CD4-positive, alpha-beta T cell treated with Interleukin-12 subunit alpha and Interleukin-12 subunit beta, for 1 hour (primary cell): ENCODE measurements around the gene SPIN1.
"Not testable (repeated sequence)": the region's sequence is repeated elsewhere in the genome, so short reads cannot be mapped to it uniquely, and the experiment has no call there.

Source experiments
- DNase-seq: peaks from one replicate; pipeline ENCODE4 v3.0.0-alpha.2; 2020

SPIN1 gene

DNA sequence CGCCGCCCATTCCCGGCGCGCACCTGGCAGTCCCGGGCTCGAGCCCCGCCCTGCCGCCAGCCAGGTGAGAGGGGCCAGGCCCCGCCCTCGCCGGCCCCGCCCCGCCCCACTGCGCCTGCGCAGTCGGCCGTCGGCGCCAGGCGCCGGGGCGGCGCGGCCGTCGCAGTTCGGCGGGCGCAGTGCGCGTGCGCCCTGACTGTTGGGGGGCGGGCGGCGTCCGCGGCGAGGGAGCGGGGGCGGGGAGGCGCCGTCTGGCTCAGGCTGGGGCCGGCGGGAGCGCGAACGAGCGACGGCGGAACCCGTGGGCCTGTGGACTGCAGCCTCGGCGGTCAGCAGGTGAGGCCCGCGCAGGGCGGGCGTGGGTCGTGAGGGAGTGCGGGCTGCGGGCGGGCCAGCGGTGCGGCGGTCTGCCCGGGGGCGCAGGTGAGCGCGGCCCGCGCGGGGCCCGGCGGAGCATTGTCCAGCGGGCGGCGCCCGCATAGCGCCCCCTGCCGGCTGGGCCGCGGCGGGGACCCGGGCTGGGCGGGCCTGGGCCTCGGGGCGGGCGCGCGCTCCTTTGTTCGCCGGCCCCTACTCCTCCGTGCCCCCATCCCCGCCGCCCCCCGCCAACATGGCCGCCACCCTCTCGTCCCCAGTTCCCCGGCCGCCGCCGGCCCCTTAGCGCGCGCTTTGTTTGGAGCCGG, at the start of gene SPIN1:
TSS of gene SPIN1 (plus strand) at position 242 of the 683 bp plus-strand sequence. CDS start 38,096 bp downstream, outside the sequence.
- peak; percentile 90 for DNase-seq

DNA sequence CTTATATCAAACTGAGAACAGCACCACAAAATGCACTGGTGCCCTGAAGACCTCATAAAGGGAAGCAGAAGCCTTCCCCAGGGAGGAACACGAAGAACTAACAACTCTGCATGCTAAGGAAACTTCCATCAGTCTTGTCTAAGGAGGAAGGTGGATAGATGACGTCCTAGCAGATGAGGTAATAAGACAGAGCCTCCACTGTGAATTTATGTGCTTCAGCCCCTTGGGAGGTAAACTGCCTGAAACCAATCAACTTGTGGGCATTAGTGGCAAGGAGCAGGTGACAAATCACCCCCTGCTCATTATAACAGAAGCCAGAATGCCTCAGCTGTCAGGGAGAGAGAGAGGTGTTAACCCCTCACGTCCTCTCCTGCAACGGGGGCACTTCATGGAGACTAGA, 48.9 kb upstream of the SPIN1 start:
- DNase-seq, result no peak

DNA sequence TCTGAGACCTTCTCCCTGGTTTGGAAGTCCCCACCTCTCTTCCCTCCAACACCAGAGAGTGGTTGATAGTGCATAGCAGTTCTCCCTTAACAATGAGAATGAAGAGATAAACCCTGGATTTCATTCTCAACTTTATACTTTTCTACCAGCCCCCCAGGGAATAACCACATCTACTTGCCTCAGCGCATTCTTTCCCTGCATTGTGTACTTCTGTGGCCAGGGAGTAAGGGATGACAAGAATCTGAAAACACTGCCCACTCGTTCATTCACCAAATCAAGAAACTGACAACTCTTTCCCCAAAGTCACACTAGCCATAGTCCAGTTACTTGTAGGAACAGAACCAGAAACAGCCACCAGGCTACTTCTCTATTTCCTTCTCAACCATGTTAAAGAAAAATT, 46.0 kb upstream of the SPIN1 start:
- DNase-seq, result no peak

DNA sequence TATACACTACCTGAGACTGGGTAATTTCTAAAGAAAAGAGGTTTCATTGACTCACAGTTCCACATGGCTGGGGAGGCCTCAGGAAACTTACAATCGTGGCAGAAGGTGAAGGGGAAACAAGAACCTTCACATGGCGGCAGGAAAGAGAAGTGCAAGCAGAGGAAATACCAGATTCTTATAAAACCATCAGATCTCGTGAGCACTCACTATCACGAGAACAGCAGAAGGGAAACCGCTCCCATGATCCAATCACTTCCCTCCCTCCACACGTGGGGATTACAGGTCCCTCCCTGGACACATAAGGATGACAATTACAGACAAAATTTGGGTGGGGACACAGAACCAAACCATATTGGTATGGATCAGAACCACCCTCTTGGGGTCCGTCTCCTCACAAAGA, 44.2 kb upstream of the SPIN1 start:
- no peak for DNase-seq

GRCh38 chr9:88350354-88350753, 37.9 kb upstream of the SPIN1 start:
- not testable (repeated sequence) for DNase-seq

DNA sequence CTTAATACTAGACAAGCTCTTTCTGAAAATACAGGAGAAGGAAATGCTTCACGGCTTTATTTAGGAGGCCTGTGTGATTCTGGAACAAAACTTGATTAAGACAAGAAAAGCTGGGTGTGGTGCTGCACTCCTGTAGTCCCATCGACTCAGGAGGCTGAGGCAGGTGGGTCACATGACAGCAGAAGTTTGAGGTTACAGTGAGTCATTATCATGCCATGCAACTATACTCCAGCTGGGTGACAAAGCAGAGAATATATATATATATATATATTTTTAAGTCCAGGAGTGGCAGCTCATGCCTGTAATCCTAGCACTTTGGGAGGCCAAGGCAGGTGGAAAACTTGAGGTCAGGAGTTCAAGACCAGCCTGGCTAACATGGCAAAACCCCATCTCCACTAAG, 33.1 kb upstream of the SPIN1 start:
- DNase-seq, result no peak

- DNase-seq, result not testable (repeated sequence)
These were observed 31.0 kb upstream of the SPIN1 start for GRCh38 chr9:88357250-88357649.

DNA sequence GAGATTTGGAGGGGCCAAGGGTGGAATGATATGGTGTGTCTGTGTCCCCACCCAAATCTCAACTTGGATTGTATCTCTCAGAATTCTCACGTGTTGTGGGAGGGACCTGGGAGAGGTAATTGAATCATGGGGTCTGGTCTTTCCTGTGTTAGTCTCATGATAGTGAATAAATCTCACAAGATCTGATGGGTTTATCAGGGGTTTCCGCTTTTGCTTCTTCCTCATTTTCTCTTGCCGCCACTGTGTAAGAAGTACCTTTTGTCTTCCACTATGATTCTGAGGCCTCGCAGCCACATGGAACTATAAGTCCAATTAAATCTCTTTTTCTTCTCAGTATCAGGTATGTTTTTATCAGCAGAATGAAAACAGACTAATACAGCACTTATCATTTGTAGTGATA, 29.5 kb upstream of the SPIN1 start:
- DNase-seq, result no peak

GRCh38 chr9:88359974-88360373, 28.3 kb upstream of the SPIN1 start:
- DNase-seq, result no peak

GRCh38 chr9:88362681-88363080, 25.6 kb upstream of the SPIN1 start:
- DNase-seq, result no peak

GRCh38 chr9:88363661-88364060, 24.6 kb upstream of the SPIN1 start:
- no peak for DNase-seq

DNA sequence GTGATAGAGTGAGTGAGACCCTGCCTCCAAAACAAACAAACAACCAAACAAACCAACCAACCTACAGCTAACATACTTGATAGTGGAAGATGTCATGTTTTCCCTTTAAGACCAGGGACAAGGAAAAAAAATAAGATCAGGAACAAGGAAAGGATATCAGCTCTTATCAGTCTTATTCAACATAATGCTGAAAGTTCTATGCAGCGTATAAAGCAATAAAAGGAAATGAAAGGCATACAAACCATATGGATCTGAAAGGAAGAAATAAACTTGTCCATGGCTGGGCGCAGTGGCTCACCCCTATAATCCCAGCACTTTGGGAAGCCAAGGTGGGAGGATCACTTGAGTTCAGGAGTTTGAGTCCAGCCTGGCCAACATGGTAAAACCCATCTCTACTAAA, 23.5 kb upstream of the SPIN1 start:
- no peak for DNase-seq

DNA sequence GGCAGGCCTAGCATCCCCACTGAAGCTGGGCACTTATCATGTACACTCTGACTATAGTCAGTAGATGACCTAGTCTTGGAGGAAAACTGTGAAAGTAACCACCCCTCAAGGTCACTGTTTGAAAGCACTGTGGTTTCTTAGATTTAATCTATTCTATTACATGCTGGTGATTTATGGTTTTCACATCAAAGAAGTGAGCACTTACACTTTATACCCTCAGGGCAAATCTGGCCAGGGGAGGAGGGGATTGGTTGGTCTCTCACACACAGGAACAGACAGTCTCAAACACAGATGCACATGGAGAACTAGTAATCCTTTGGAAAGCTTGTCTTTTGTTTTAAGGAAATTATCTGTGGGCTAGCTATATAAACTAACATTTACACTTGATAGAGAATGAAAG, 17.9 kb upstream of the SPIN1 start:
- no peak for DNase-seq

- DNase-seq, result no peak
These were observed 16.1 kb upstream of the SPIN1 start for GRCh38 chr9:88372103-88372654.

DNA sequence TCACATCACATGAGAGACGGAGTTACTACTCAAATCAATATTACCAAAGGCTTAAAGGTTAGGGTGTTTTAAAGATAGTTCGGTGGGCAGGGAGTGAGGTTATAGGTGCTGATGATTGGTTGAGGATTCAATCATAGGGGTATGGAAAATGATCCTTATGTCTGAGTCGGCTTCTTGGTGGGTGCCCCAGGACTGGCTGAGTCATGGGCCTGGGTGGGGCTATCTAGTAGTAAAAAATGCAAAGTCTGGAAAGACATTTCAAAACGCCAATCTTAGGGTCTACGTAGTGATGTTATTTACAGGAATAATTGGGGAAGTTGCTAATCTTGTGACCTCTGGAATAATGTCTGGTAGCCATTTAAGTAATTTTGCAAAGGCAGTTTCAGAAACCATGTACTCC, 15.2 kb upstream of the SPIN1 start:
- no peak for DNase-seq

GRCh38 chr9:88378317-88378716, 9.9 kb upstream of the SPIN1 start:
- DNase-seq, result no peak

DNA sequence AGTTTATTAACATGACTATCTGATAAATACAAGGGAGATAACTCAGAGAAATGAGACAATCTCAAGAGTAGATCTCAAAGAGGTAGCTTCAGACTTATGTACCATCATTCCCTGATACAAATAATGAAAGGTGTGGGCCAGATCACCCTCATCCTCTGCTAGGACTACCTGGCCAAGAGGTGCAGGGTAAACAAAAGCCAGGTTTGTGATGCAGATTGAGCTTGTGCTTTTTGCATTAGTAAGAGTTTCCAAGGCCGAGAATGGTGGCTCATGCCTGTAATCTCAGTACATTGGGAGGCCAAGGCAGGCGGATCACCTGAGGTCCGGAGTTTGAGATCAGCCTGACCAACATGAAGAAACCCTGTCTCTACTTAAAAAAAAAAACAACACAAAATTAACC, 8.9 kb upstream of the SPIN1 start:
- DNase-seq, result no peak

DNA sequence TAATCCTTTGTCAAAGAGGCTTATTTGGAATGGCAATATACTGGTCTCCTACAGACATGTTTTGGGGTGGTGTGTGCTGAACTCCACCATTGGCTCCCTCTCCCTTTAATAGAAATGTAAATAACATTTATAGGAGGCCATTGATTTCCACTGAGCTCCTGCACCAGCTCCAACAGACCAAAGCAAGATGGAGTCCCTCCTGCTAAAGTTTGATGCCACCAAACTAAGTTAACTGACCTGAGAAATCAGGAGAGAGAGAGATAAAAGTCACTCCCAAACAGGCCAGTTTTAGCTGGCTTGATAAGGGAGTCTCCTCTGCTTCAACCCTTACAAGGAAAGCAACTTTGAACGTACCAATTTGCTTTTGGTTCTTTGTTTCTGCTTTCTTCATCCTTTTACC, 8.1 kb upstream of the SPIN1 start:
- no peak for DNase-seq

DNA sequence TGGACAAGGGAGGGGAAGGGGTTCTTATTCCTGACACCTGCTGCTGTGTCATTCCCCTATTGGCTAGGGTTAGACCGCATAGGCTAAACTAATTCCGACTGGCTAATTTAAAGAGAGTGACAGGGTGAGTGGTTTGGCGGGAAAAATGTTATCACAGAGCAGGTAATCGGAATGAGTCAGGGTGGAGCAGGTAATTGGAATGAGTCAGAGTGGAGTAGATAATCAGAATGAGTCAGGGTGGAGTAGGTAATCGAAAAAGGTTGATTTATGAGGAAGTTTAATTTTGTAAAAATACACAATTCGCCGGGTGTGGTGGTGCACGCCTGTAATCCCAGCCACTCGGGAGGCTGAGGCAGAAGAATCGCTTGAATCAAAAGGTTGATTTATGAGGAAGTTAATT, 6.9 kb upstream of the SPIN1 start:
- DNase-seq, result not testable (repeated sequence)

GRCh38 chr9:88383176-88383575, 5.1 kb upstream of the SPIN1 start:
- no peak for DNase-seq

DNA sequence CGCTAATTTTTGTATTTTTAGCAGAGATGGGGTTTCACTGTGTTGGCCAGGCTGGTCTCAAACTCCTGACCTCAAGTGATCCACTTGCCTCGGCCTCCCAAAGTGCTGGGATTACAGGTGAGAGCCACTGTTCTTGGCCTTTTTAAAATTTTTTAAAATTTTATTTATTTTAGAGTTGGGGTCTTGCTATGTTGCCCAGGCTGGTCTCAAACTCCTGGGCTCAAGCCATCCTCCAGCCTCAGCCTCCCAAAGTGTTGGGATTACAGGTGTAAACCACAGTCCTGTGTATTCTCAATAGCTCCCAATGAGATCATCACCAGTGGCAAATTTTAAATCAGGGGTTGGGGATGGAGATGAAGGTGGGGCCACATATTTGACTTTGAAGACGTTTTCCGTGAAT, 2.1 kb upstream of the SPIN1 start:
- not testable (repeated sequence) for DNase-seq

GRCh38 chr9:88387036-88387551, 1.1 kb upstream of the SPIN1 start:
- peak; percentile 1 for DNase-seq

DNA sequence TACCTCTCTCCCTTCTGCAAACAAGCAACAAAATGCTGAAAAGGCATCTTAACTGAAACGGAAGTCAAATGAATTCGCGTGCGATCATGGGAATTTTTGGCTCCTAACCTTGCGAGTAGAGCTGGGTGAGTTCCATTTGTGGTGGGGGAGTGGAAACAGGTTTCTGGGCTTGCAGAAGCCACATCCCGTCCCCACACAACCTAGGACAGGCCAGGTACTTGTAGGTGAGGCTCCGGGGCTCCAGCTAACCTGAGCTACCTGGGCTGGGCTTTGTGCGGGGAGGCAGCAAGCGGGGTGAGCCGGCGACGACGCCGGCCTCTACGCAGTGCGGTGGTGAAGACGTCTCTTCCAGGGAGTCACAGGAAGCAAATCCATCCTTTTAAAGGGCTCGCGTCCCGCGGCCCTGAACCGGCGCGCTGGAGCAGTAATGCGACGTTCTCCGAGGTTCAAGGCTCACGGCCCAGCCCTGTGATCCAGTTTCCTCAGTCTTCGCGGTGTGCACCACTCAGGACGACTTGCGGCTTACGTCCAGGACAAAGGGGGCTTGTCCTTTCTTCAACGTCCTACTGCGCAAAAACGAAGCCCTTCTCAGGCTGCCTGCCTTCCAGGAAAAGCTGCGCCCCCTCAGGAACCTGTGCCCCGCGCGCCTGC, 567 bp upstream of the SPIN1 start:
- peak; percentile 37 for DNase-seq

DNA sequence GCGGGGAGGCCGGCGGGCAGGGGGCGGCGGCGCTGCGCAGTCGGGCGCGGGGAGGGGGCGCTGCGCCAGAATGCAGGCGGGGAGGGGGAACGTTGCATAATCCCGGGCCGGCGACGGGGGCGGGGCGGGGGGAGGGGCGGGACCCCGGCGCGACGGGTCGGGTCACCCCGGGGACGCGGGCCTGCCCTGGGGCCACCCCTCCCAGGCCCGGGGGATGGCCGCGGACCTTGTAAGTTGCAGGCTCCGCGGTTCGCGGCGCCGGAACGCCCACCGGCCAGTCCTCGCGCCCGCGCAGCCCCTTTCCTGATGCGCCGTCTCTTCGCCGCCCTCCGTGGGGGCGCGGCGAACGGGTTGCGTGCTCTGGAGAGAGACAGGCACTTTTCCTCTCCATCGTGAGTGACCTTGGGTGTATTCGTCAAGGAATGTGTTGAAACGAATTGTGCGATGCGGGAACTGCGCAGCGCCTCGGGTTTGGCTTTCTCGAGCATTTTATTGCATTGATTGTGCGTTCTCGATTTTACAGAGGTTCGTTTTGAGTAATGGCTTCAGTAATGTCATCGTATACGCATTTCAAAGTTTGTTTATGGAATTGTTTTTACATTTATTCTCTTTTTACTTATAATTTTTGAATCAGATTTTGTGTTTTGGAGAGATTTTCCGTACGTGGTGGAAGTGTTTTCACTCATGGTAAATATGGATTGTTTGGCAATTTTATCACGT, 802 bp downstream of the SPIN1 start:
- no peak for DNase-seq
